GM21619 (cell line): ENCODE data around the gene YPEL2.
"Not testable (repeated sequence)": the region's sequence is repeated elsewhere in the genome, so short reads cannot be mapped to it uniquely, and the experiment has no call there.

Experiments used
- ATAC-seq: cut with Tn5 transposase; IDR thresholded peaks from one replicate; pipeline ENCODE4 v1.9.1; 2021; ENCODE audit not compliant: unreplicated experiment

YPEL2 gene

GRCh38 chr17:59404471-59404870 is 73.0 kb downstream of the YPEL2 start:
- no peak for ATAC-seq

GRCh38 chr17:59405944-59406705 is 74.7 kb downstream of the YPEL2 start:
- ATAC-seq, result no peak

GRCh38 chr17:59406808-59407381 is 75.4 kb downstream of the YPEL2 start:
- ATAC-seq, result no peak

GRCh38 chr17:59409336-59410048 is 78.0 kb downstream of the YPEL2 start:
- no peak for ATAC-seq

GRCh38 chr17:59410049-59410437 is 78.6 kb downstream of the YPEL2 start:
- no peak for ATAC-seq

GRCh38 chr17:59412431-59412830 is 81.0 kb downstream of the YPEL2 start:
- not testable (repeated sequence) for ATAC-seq

GRCh38 chr17:59413014-59413766 is 81.7 kb downstream of the YPEL2 start:
- ATAC-seq, result no peak

- ATAC-seq, result no peak
These were observed 83.9 kb downstream of the YPEL2 start for GRCh38 chr17:59415397-59415796.

GRCh38 chr17:59416184-59416583 is 84.7 kb downstream of the YPEL2 start:
- ATAC-seq, result no peak

GRCh38 chr17:59417452-59417851 is 86.0 kb downstream of the YPEL2 start:
- no peak for ATAC-seq

- no peak for ATAC-seq
These were observed 87.3 kb downstream of the YPEL2 start for GRCh38 chr17:59418732-59419166.

- ATAC-seq, result no peak
These were observed 89.4 kb downstream of the YPEL2 start for GRCh38 chr17:59420901-59421300.

- no peak for ATAC-seq
These were observed 90.3 kb downstream of the YPEL2 start for GRCh38 chr17:59421722-59422121.

- no peak for ATAC-seq
These were observed 91.8 kb downstream of the YPEL2 start for GRCh38 chr17:59423137-59423724.

GRCh38 chr17:59423903-59424302 is 92.4 kb downstream of the YPEL2 start:
- no peak for ATAC-seq

GRCh38 chr17:59424331-59424730 is 92.9 kb downstream of the YPEL2 start:
- ATAC-seq, result no peak

- no peak for ATAC-seq
These were observed 93.9 kb downstream of the YPEL2 start for GRCh38 chr17:59425085-59425931.

GRCh38 chr17:59426031-59426430 is 94.6 kb downstream of the YPEL2 start:
- no peak for ATAC-seq

GRCh38 chr17:59427425-59427921 is 96.0 kb downstream of the YPEL2 start:
- no peak for ATAC-seq

- no peak for ATAC-seq
These were observed 96.5 kb downstream of the YPEL2 start for GRCh38 chr17:59427996-59428395.
